C4-2B (cell line): ENCODE results near the gene SGCE.

ENCODE experiments used
- ZFX ChIP-seq: fragments of 450-650 bp; IDR thresholded peaks from 2 replicates; pipeline ENCODE4 v1.6.1; 2017
- TF ChIP-seq, protein P1 (sequence below): fragments of 450-650 bp; conservative IDR thresholded peaks from 2 replicates; pipeline ENCODE4 v1.5.1; 2017; ENCODE audit warnings: mild to moderate bottlenecking

DNA sequence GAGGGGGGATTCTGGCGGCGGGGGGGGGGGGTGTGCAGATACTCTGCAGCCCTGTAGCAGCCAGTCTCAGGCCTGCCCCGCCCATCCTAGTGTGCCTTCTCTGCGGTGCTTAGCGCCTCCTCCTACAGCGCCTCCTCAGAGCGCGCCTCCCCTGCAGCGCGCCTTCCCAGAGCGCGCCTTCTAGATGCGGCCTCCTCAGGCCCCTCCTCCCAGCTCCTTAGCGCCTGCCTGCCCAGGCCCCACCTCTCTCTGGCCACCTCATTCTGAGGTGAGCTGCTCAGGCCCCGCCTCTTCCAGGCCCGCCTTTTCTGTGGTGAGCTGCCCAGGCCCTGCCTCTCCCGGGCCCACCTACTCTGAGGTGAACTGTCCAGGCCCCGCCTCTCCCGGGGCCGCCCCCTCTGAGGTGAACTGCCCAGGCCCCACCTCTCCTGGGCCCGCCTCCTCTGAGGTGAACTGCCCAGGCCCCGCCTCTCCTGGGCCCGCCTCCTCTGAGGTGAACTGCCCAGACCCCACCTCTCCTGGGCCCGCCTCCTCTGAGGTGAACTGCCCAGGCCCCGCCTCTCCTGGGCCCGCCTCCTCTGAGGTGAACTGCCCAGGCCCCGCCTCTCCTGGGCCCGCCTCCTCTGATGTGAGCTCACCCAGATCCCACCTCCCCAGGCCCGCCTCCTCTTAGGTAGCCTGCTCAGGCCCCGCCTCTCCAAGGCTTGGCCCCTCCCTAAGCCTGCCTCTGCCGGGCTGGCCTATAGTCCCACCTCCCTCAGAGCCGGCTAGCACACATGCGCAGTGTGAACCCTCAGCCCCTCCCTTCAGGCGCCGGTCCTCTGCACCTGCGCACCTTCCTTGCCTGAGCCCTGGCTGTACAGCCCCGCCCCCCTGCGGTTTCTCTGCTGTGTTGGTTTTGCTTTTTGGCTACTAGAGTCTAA is 2.1 kb upstream of the SGCE start:
- TF ChIP-seq, protein P1, sequence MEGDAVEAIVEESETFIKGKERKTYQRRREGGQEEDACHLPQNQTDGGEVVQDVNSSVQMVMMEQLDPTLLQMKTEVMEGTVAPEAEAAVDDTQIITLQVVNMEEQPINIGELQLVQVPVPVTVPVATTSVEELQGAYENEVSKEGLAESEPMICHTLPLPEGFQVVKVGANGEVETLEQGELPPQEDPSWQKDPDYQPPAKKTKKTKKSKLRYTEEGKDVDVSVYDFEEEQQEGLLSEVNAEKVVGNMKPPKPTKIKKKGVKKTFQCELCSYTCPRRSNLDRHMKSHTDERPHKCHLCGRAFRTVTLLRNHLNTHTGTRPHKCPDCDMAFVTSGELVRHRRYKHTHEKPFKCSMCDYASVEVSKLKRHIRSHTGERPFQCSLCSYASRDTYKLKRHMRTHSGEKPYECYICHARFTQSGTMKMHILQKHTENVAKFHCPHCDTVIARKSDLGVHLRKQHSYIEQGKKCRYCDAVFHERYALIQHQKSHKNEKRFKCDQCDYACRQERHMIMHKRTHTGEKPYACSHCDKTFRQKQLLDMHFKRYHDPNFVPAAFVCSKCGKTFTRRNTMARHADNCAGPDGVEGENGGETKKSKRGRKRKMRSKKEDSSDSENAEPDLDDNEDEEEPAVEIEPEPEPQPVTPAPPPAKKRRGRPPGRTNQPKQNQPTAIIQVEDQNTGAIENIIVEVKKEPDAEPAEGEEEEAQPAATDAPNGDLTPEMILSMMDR: no peak
- no peak for TF ChIP-seq ZFX
